Fibroblast of lung (primary cell): ENCODE data around the gene TRIM41.
"Not testable (repeated sequence)": the region's sequence is repeated elsewhere in the genome, so short reads cannot be mapped to it uniquely, and the experiment has no call there.

ENCODE experiments used
- EZH2 ChIP-seq: IDR thresholded peaks from 2 replicates; pipeline ENCODE4 v1.5.1; 2012; ENCODE audit warnings: low read length, control low read depth, mild to moderate bottlenecking; ENCODE audit errors: missing control alignments
- TF ChIP-seq, protein P1 (sequence below), 2 donors: IDR thresholded peaks in 1 of 2; conservative IDR thresholded peaks in 1 of 2; 1 replicate in 1 of 2; 2 replicates in 1 of 2; pipeline ENCODE4 v1.5.1; 2011 to 2012; ENCODE audit warnings: low read length in 2 of 2, control low read depth in 1 of 2, inconsistent platforms in 1 of 2, low read depth in 1 of 2, mild to moderate bottlenecking in 1 of 2

GRCh38 chr5:181273433-181273744, 50.3 kb downstream of the TRIM41 start:
- TF ChIP-seq, protein P1, sequence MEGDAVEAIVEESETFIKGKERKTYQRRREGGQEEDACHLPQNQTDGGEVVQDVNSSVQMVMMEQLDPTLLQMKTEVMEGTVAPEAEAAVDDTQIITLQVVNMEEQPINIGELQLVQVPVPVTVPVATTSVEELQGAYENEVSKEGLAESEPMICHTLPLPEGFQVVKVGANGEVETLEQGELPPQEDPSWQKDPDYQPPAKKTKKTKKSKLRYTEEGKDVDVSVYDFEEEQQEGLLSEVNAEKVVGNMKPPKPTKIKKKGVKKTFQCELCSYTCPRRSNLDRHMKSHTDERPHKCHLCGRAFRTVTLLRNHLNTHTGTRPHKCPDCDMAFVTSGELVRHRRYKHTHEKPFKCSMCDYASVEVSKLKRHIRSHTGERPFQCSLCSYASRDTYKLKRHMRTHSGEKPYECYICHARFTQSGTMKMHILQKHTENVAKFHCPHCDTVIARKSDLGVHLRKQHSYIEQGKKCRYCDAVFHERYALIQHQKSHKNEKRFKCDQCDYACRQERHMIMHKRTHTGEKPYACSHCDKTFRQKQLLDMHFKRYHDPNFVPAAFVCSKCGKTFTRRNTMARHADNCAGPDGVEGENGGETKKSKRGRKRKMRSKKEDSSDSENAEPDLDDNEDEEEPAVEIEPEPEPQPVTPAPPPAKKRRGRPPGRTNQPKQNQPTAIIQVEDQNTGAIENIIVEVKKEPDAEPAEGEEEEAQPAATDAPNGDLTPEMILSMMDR (conservative IDR thresholded peaks at IDR 0.05 in 1 of 2, IDR thresholded peaks at IDR 0.05 in 1 of 2; ENCODE audit: low read depth in 1 of 2, low read length in 2 of 2): not testable (repeated sequence)
- TF ChIP-seq EZH2: not testable (repeated sequence)
